Urinary bladder (tissue), 4 donors: ENCODE data around the gene ASB12. TPM values are rescaled to one million over a fixed set of nuclear protein-coding genes. Genes with fewer than 3 reads are reported as not detected.

Experiments used
- DNase-seq: peaks from one replicate; pipeline ENCODE4 v3.0.0-alpha.2; 2015; ENCODE audit errors: extremely low spot score
- H3K27ac ChIP-seq: one replicate; pipeline ENCODE4 v1.5.1; 2013; ENCODE audit warnings: low read depth, mild to moderate bottlenecking, moderate library complexity
- H3K36me3 ChIP-seq: one replicate; pipeline ENCODE4 v1.6.1; 2013; ENCODE audit warnings: mild to moderate bottlenecking, moderate library complexity; ENCODE audit not compliant: insufficient read depth
- H3K4me1 ChIP-seq: one replicate; pipeline ENCODE4 v1.6.1; 2013; ENCODE audit warnings: mild to moderate bottlenecking, moderate library complexity; ENCODE audit not compliant: insufficient read depth
- H3K4me3 ChIP-seq: one replicate; pipeline ENCODE4 v1.5.1; 2013; ENCODE audit warnings: low read depth, low read length
- WGBS: extraction: QIAGEN DNeasy Blood & Tissue Kit; methylation state at CpG from one replicate; pipeline ENCODE4 v1.1.7; 2013; 5-methylcytosine and 5-hydroxymethylcytosine counted together
- polyA plus RNA-seq: library from polyadenylated mRNA; stranded (reverse); fragments of 200-250 nt; gene quantifications from one replicate; pipeline ENCODE4 v1.2.3, GENCODE V29; 2013
- total RNA-seq: library from RNA; depleted of rRNA; stranded (reverse); fragments of >200 nt; gene quantifications from one replicate; pipeline ENCODE4 v1.2.3, GENCODE V29; 2014
- donor health status: healthy with polysubstance abuse.
- donor health status: healthy.

Gene ASB12
- total and polyA plus RNA-seq, 2 donors = 0.21 to 0.39 TPM

- Histone ChIP-seq H3K4me1 (no peaks in the 10 kb centered on the region), H3K36me3 (no peaks in the 10 kb centered on the region), H3K27ac (no peak overlapping the region), H3K4me3 (no peak overlapping the region)
- WGBS = 99% methylated on average over 3 of the region's 3 CpGs
- no peak for DNase-seq
Observed at GRCh38 chrX:64196606-64197005, 33.8 kb downstream of the ASB12 start.

- 73% methylated on average over 1 of the region's 1 CpG for WGBS
- Histone ChIP-seq H3K4me1 (no peaks in the 10 kb centered on the region), H3K27ac (no peak overlapping the region), H3K4me3 (no peak overlapping the region), H3K36me3 (no peaks in the 10 kb centered on the region)
- DNase-seq = no peak
Observed at GRCh38 chrX:64195862-64196261, 34.5 kb downstream of the ASB12 start.

DNA sequence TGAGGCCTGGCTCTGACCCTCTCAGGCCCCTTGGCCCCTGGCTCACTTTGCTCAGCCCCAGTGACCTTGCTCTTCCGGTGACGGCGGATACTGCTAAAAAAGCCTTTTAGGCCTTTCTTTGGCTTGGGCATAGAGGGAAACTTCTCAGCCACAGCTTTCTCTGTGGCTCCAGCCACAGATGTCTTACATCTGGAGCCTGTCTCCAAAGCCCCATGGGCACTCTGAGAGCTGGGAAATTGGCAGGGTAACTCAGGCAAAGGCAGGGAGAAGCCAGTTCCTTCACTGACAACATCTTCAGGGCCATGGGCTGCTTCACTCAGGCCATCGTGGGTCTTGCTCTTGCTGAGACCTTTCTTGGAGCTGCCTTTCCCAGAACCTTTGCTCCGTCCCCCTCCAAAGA is 37.7 kb downstream of the ASB12 start:
- WGBS = 87% methylated on average over 5 of the region's 5 CpGs
- no peaks in the 10 kb centered on the region for H3K36me3 ChIP-seq
- H3K4me3 ChIP-seq = no peak overlapping the region
- H3K27ac ChIP-seq = no peak overlapping the region
- no peak for DNase-seq
- no peaks in the 10 kb centered on the region for H3K4me1 ChIP-seq

DNA sequence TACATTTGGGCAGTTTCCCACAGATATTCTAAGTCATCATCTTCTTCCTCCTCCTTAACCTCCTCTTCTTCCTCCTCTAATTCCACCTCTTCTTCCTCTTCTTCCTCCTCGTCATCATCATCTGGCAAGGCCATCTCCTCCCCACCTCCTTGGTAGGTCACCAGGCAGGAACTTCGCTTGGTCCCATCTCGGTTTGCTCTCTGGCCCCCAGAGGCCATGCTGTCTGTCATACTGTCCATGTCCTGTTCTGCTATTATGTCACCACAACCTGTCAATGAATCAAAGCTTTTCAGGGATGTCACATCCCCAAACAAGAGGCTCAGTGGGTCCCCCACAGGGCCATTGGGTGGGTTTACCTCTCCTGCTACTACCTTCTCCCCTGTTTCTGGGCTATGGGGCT is 38.4 kb downstream of the ASB12 start:
- Histone ChIP-seq H3K4me1 (no peaks in the 10 kb centered on the region), H3K27ac (no peak overlapping the region), H3K36me3 (no peaks in the 10 kb centered on the region), H3K4me3 (no peak overlapping the region)
- DNase-seq = no peak
- WGBS = 99% methylated on average over 3 of the region's 3 CpGs

DNA sequence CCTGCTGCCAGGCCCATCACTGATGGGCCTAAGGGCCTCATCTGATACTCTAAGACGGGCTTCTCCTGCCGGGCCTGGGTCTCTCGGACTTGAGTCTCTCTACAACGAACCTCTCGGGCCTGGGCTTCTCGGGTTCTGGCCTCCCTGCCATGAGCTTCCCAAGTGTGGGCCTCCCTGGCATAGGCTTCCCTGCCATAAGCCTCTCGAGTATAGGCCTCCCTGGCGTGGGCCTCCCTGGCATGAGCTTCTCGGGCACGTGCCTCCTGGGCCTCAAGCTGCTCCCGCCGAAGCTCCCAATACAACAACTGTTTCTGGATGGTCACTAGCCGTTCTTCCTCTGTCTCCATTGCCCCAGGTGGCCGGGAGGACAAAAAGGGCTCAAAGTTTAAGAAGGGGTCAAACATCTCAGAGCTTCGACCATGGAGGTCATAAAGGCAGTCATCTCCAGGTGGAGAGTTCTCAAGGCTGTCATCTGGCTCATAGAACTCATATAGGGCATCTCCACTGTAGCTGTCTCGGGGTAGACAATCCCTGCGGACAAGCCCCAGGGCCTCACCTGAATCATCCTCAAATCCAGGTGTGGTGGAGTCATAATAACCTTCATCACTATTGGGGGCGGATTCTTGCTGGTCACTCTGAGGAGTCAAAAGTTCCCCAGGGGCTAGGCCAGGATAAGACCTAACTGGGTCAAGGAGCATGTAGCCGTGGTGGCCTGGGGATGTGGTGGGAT is 39.0 kb downstream of the ASB12 start:
- H3K4me3 ChIP-seq = no peak overlapping the region
- DNase-seq = no peak
- H3K4me1 ChIP-seq = no peaks in the 10 kb centered on the region
- WGBS = 97% methylated on average over 19 of the region's 19 CpGs
- H3K36me3 ChIP-seq = no peaks in the 10 kb centered on the region
- no peak overlapping the region for H3K27ac ChIP-seq

DNA sequence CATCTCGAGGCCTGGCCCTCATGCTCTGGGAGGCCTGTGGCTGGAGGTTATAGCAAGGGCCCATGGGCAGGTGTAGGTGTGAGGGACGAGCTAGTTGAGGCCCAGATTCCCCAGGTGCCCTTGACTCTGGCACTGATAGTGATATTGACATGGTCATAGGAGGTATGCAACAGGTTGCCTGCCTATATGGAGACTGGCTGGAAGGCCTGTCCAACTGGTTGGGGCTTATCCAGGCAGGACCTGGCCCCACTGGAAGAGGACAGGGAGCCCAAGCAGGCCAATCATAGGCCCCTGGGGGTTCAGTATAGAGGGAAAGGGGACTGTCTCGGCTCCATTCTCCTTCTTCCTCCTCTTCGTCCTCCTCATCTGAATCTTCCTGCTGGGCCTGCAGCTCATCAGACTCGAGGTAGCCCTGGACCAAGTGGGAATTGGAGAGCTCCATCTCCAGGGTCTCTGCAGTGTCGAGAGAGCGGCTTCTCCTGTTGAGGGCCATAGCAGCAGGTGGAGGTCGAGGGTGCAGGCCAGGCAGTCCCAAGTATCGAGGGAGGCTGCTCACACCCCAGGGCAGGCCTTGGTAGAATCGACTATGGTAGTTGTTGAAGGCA is 40.2 kb downstream of the ASB12 start:
- H3K4me1 ChIP-seq = no peaks in the 10 kb centered on the region
- 98% methylated on average over 10 of the region's 10 CpGs for WGBS
- no peak overlapping the region for H3K27ac ChIP-seq
- DNase-seq = no peak
- no peaks in the 10 kb centered on the region for H3K36me3 ChIP-seq
- H3K4me3 ChIP-seq = no peak overlapping the region

- no peak for DNase-seq
- Histone ChIP-seq H3K36me3 (no peaks in the 10 kb centered on the region), H3K4me3 (no peak overlapping the region), H3K4me1 (no peaks in the 10 kb centered on the region), H3K27ac (no peak overlapping the region)
- WGBS = over 99% methylated on average over 3 of the region's 3 CpGs
Observed at GRCh38 chrX:64188901-64189300, 41.5 kb downstream of the ASB12 start.

- Histone ChIP-seq H3K36me3 (no peaks in the 10 kb centered on the region), H3K4me1 (no peaks in the 10 kb centered on the region), H3K27ac (no peak overlapping the region), H3K4me3 (no peak overlapping the region)
- no peak for DNase-seq
Observed at GRCh38 chrX:64187762-64188150, 42.7 kb downstream of the ASB12 start.

DNA sequence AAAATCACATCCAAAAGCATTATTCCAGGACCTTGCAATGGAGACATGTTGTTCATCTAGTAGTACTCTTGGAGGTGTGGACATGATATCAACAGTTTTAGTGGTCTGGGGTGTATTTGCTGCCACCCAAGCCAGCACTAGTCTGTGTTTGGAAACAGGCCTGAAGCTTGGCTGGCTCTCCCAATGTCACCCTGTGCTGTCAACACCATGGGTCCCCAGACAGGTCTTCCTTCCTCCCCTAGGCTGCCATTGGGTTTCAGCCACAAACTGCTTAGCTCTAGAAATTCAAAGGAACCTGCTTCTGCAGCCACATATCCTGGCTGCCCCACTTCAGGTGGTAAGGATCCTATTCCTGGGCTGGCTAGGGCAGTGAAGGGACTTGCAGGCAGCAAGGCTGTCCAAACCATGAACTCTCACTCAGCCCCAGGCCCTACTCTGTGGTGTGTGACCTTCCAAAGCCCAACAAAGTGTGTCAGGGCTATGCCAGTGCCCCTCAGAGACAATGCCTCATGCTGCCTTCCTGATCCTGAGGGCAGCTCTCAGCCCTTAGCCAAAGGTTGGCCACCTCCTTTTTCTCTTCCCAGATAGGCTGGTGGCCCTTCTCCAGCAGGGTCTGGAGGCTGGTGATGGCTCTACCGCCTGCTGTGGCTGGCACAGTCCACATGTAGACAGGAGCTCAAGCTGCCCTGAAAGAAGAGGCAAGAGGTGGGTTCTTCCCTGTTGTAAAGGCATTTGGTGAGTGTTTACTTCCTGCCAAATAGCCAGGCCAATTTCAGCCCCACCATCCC is 43.2 kb downstream of the ASB12 start:
- H3K27ac ChIP-seq = no peak overlapping the region
- 95% methylated on average over 1 of the region's 1 CpG for WGBS
- H3K4me1 ChIP-seq = no peaks in the 10 kb centered on the region
- no peak for DNase-seq
- no peak overlapping the region for H3K4me3 ChIP-seq
- no peaks in the 10 kb centered on the region for H3K36me3 ChIP-seq

- H3K27ac ChIP-seq = no peak overlapping the region
- WGBS = 88% methylated on average over 2 of the region's 2 CpGs
- DNase-seq = no peak
- no peak overlapping the region for H3K4me3 ChIP-seq
- no peaks in the 10 kb centered on the region for H3K36me3 ChIP-seq
- no peaks in the 10 kb centered on the region for H3K4me1 ChIP-seq
Observed at GRCh38 chrX:64184396-64184795, 46.0 kb downstream of the ASB12 start.

DNA sequence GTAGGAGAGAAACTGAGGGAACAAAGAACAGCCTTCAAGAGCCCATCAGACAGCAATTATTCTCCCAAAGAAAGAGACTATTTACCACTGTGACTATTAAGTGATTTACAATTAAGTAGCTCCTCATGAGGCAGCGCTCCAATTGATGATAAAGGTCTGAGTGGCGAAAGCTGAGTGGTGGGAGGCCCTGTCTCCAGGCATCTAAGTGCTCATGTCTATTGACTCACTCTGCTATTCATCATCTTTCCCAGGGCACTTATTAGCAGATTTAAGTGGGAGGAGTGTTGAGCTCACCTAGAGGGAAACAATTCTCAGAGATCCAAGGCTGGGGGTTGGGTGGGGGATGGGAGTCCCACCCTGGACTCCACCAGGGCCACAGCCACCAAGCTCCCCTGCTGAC is 48.2 kb downstream of the ASB12 start:
- H3K4me1 ChIP-seq = no peaks in the 10 kb centered on the region
- H3K27ac ChIP-seq = no peak overlapping the region
- DNase-seq = no peak
- no peak overlapping the region for H3K4me3 ChIP-seq
- H3K36me3 ChIP-seq = no peaks in the 10 kb centered on the region
- 92% methylated on average over 2 of the region's 2 CpGs for WGBS

DNA sequence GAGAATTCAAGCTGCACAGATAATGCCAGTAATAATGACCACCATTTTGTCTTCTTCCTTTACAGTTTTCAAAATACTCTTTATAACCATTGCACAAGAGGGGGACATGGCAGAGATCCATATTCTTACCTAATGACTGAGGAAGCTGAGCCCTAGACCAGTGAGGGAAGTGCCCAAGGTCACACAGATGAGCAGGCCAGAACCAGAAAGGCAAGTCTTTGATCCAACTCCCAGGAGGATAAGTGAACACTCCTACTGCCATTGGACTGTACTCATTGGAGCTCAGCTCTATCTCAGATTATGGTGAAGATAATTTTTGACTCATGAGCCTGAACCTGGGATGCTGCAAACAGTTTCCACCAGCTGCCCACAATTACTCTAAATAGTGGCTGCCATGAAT is 53.5 kb downstream of the ASB12 start:
- Histone ChIP-seq H3K4me1 (no peaks in the 10 kb centered on the region), H3K36me3 (no peaks in the 10 kb centered on the region), H3K27ac (no peak overlapping the region), H3K4me3 (no peak overlapping the region)
- DNase-seq = no peak
